ENCODE measurements around the gene KRTAP4-16. TPM values are rescaled to one million over a fixed set of nuclear protein-coding genes. Genes with fewer than 3 reads are reported as not detected.

The KRTAP4-16 gene
- total RNA-seq, 1 experiment from 2014 or later: not detected

DNA sequence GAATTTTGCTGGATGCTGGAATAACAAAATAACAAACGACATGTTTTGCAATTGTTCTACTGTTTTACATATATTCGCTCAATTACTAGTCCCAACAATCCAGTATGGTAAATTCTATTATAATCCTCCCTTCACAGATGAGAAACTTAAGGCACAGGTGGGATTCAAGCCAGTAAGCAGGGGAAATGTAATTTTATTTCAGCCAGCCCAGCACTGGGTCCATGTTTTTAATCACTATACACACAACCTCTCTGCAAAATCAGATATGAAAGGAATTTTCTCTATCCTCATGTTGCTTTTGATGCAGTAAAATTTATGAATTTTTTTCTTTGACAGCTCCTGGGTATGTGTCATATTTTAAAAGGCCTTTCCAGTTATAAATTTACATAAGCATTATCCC lies 43.3 kb upstream of the KRTAP4-16 start:
- H3K4me1 Mint-ChIP-seq: peaks cover 2 to 13% of the 10 kb centered on the region in 2 experiments

More for the DNA sequence above, 43.3 kb upstream of the KRTAP4-16 start:
- no peaks in the 10 kb centered on the region for H3K79me1 ChIP-seq (ENCODE audit: insufficient read depth, low read depth, low read length, poor library complexity, severe bottlenecking)
- no peak overlapping the region for H2BK15ac ChIP-seq (ENCODE audit: low read depth, low read length)
- no peak overlapping the region for H3K9ac ChIP-seq (ENCODE audit: extremely low read depth, insufficient read length, low read length)
- no CpG with 5 or more reads among the region's 2 CpGs for WGBS (ENCODE audit: extremely low coverage, insufficient read length, low lambda C conversion rate)
- H2AK5ac ChIP-seq (ENCODE audit: insufficient read length, low read length): no peak overlapping the region
- H2BK12ac ChIP-seq (ENCODE audit: insufficient read length, low read depth, low read length): no peak overlapping the region
- H3K56ac ChIP-seq (ENCODE audit: insufficient read length, low read depth, low read length): no peak overlapping the region
- H3K4me3 Mint-ChIP-seq: no peak overlapping the region
- H3K27me3 ChIP-seq (ENCODE audit: insufficient read depth, low read length): no peaks in the 10 kb centered on the region
- H2BK120ac ChIP-seq (ENCODE audit: low read depth, low read length, poor library complexity, severe bottlenecking): no peak overlapping the region
- no peaks in the 10 kb centered on the region for H3K27me3 Mint-ChIP-seq (ENCODE audit: low read depth)
- H2BK5ac ChIP-seq (ENCODE audit: insufficient read length, low read length): no peak overlapping the region
- no peak overlapping the region for H4K8ac ChIP-seq (replicated peaks; ENCODE audit: insufficient read length, low read depth, low read length)
- H4K5ac ChIP-seq (ENCODE audit: insufficient read length, low read depth, low read length): no peak overlapping the region
- H3K36me3 Mint-ChIP-seq (ENCODE audit: insufficient read depth in 1 of 3, low read depth in 3 of 3): peaks cover 11 to 34% (median 19%) of the 10 kb centered on the region in 3 experiments
- no peak overlapping the region for H3K18ac ChIP-seq (ENCODE audit: insufficient read length, low read depth, low read length)
- DNase-seq: no peak
- no peak overlapping the region for H3K4me2 ChIP-seq (ENCODE audit: insufficient read depth, insufficient read length, low read length)
- no peaks in the 10 kb centered on the region for H3K4me1 ChIP-seq (ENCODE audit: insufficient read depth, low read length)
- H2AFZ ChIP-seq (ENCODE audit: low read length): no peak overlapping the region
- TF ChIP-seq, protein P1, sequence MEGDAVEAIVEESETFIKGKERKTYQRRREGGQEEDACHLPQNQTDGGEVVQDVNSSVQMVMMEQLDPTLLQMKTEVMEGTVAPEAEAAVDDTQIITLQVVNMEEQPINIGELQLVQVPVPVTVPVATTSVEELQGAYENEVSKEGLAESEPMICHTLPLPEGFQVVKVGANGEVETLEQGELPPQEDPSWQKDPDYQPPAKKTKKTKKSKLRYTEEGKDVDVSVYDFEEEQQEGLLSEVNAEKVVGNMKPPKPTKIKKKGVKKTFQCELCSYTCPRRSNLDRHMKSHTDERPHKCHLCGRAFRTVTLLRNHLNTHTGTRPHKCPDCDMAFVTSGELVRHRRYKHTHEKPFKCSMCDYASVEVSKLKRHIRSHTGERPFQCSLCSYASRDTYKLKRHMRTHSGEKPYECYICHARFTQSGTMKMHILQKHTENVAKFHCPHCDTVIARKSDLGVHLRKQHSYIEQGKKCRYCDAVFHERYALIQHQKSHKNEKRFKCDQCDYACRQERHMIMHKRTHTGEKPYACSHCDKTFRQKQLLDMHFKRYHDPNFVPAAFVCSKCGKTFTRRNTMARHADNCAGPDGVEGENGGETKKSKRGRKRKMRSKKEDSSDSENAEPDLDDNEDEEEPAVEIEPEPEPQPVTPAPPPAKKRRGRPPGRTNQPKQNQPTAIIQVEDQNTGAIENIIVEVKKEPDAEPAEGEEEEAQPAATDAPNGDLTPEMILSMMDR (conservative IDR thresholded peaks at IDR 0.05): no peak
- no peak overlapping the region for H3K23ac ChIP-seq (ENCODE audit: insufficient read length, low read depth, low read length)
- H4K91ac ChIP-seq (ENCODE audit: insufficient read length, low read depth, low read length): no peak overlapping the region
- H2BK20ac ChIP-seq (ENCODE audit: low read depth, low read length, poor library complexity, severe bottlenecking): no peak overlapping the region
- no peaks in the 10 kb centered on the region for H3K23me2 ChIP-seq (ENCODE audit: insufficient read length, low read depth, low read length, poor library complexity, severe bottlenecking)
- H3K9me3 ChIP-seq (ENCODE audit: control insufficient read depth, low read depth, low read length): peaks cover 5% of the 10 kb centered on the region
- H3K9me3 Mint-ChIP-seq: peaks cover 22 to 28% of the 10 kb centered on the region in 2 experiments
- no peaks in the 10 kb centered on the region for H4K20me1 ChIP-seq (ENCODE audit: control insufficient read depth, insufficient read depth, insufficient read length)
- no peak overlapping the region for H3T11ph ChIP-seq (ENCODE audit: low read length)
- H3K4ac ChIP-seq (ENCODE audit: low read depth, low read length): no peak overlapping the region
- no peak overlapping the region for H3K14ac ChIP-seq (ENCODE audit: insufficient read depth, low read length)
- H3K27ac ChIP-seq (ENCODE audit: insufficient read length, low read depth, low read length): no peak overlapping the region
- H3K79me2 ChIP-seq (ENCODE audit: insufficient read depth, low read length): no peaks in the 10 kb centered on the region
- H3K27ac Mint-ChIP-seq: no peak overlapping the region
